A549 (cell line): ENCODE measurements around the gene NFATC4. TPM values are rescaled to one million over a fixed set of nuclear protein-coding genes. Genes with fewer than 3 reads are reported as not detected.

Experiments used
- ATAC-seq, 2 experiments: fragments of 200-7000 bp in 1 of 2; fragments of >200 bp in 1 of 2; cut with Nextera tagmentation in 1 of 2; cut with Tn5 transposase in 1 of 2; 3 replicates each; pipeline versions ENCODE4 v1.8.0 to v1.9.1; 2018 to 2020; ENCODE audit warnings: mild to moderate bottlenecking in 1 of 2, moderate library complexity in 1 of 2
- CTCF ChIA-PET: fragments of 300-600 bp; sonication (Branson Sonifier 250); formaldehyde crosslinking; extraction: SDS; loops from one replicate; lab custom pipeline; 2021; ENCODE audit warnings: antibody characterized with exemption, inconsistent platforms; lab: Yijun Ruan, JAX
- POLR2A ChIA-PET: fragments of 350-600 bp; formaldehyde crosslinking; extraction: SDS; loops from one replicate; lab custom pipeline; 2021; ENCODE audit warnings: antibody characterized with exemption, inconsistent platforms; lab: Yijun Ruan, JAX
- DNase-seq, 2 experiments: peaks; one replicate each; pipeline versions ENCODE4 v3.0.0 to v3.0.0-alpha.2; 2011 to 2016; ENCODE audit warnings: low read depth in 1 of 2, low spot score in 1 of 2
- FAIRE-seq: peaks from 2 replicates; lab custom pipeline; 2011; peaks lifted over from hg19 to GRCh38; lab: Jason Lieb, UNC
- H3K27ac ChIP-seq, 2 experiments: fragments of >200 bp; sonication (Bioruptor Twin); formaldehyde crosslinking; 3 replicates each; pipeline ENCODE4 v1.5.1; 2016 to 2017
- H3K4me1 ChIP-seq: fragments of >200 bp; sonication (Bioruptor Twin); formaldehyde crosslinking; 3 replicates; pipeline ENCODE4 v1.6.1; 2016
- H3K4me2 ChIP-seq: fragments of >200 bp; sonication (Bioruptor Twin); formaldehyde crosslinking; 3 replicates; pipeline ENCODE4 v1.6.1; 2016
- H3K4me3 ChIP-seq: fragments of >200 bp; sonication (Bioruptor Twin); formaldehyde crosslinking; 3 replicates; pipeline ENCODE4 v1.5.1; 2016
- H3K9me3 ChIP-seq: fragments of >200 bp; sonication (Bioruptor Twin); formaldehyde crosslinking; 3 replicates; pipeline ENCODE4 v1.6.1; 2016
- BHLHE40 ChIP-seq: IDR thresholded peaks from 2 replicates; pipeline ENCODE4 v1.6.1; 2012; ENCODE audit warnings: low read depth, low read length, inconsistent platforms
- CHD2 ChIP-seq: fragments of 150-350 bp; IDR thresholded peaks from 2 replicates; pipeline ENCODE4 v1.6.1; 2014; ENCODE audit warnings: low read length; ENCODE audit not compliant: partially characterized antibody
- CHD4 ChIP-seq: fragments of 200-600 bp; sonication (generic); IDR thresholded peaks from 2 replicates; pipeline ENCODE4 v1.6.1; 2016; ENCODE audit warnings: antibody characterized with exemption, mild to moderate bottlenecking, borderline replicate concordance
- EHMT2 ChIP-seq: fragments of 200-600 bp; sonication (generic); IDR thresholded peaks from 2 replicates; pipeline ENCODE4 v1.6.1; 2016; ENCODE audit warnings: antibody characterized with exemption, low read depth, mild to moderate bottlenecking, moderate library complexity
- EP300 ChIP-seq, 2 experiments: fragments of >200 bp; sonication (Bioruptor Twin); formaldehyde crosslinking; IDR thresholded peaks; 2 replicates in 1 of 2; 3 replicates in 1 of 2; pipeline ENCODE4 v1.6.1; 2016 to 2017
- GATA3 ChIP-seq: IDR thresholded peaks from 2 replicates; pipeline ENCODE4 v1.6.1; 2012; ENCODE audit warnings: borderline replicate concordance
- HEYL ChIP-seq: fragments of 250-450 bp; sonication (Bioruptor Pico); IDR thresholded peaks from 2 replicates; pipeline ENCODE4 v1.8.0; 2021; ENCODE audit warnings: mild to moderate bottlenecking, moderate library complexity
- JUN ChIP-seq, 2 experiments: fragments of >200 bp; sonication (Bioruptor Twin); formaldehyde crosslinking; IDR thresholded peaks; 2 replicates in 1 of 2; 3 replicates in 1 of 2; pipeline ENCODE4 v1.6.1; 2016 to 2017
- KDM5A ChIP-seq: fragments of 200-600 bp; sonication (generic); IDR thresholded peaks from 2 replicates; pipeline ENCODE4 v1.6.1; 2016; ENCODE audit warnings: antibody characterized with exemption, mild to moderate bottlenecking
- MAZ ChIP-seq: fragments of 150-350 bp; IDR thresholded peaks from 2 replicates; pipeline ENCODE4 v1.6.1; 2014; ENCODE audit warnings: antibody characterized with exemption, low read depth, low read length, borderline replicate concordance
- MYC ChIP-seq: IDR thresholded peaks from 2 replicates; pipeline ENCODE4 v1.6.1; 2012; ENCODE audit warnings: mild to moderate bottlenecking, inconsistent platforms, low read length, improper control_type of control experiment, borderline replicate concordance
- PHF8 ChIP-seq: fragments of 200-600 bp; sonication (generic); IDR thresholded peaks from 2 replicates; pipeline ENCODE4 v1.6.1; 2016; ENCODE audit warnings: low read depth, mild to moderate bottlenecking, antibody characterized with exemption, moderate library complexity, borderline replicate concordance
- RAD21 ChIP-seq, 2 experiments: fragments of >200 bp in 1 of 2; sonication (Bioruptor Twin) in 1 of 2; formaldehyde crosslinking in 1 of 2; IDR thresholded peaks in 1 of 2; conservative IDR thresholded peaks in 1 of 2; 2 replicates in 1 of 2; 3 replicates in 1 of 2; pipeline ENCODE4 v1.6.1; 2012 to 2018; ENCODE audit warnings: inconsistent platforms in 1 of 2
- RARB ChIP-seq: fragments of 250-450 bp; sonication (Bioruptor Pico); IDR thresholded peaks from 2 replicates; pipeline ENCODE4 v1.8.0; 2021; ENCODE audit warnings: mild to moderate bottlenecking, moderate library complexity
- RFX5 ChIP-seq: fragments of 450-650 bp; IDR thresholded peaks from 2 replicates; pipeline ENCODE4 v1.7.1; 2014; ENCODE audit warnings: antibody characterized with exemption, mild to moderate bottlenecking, moderate library complexity
- TP53 ChIP-seq: fragments of 250-450 bp; sonication (Bioruptor Pico); IDR thresholded peaks from 2 replicates; pipeline ENCODE4 v1.5.0; 2021; ENCODE audit warnings: mild to moderate bottlenecking, moderate library complexity
- ZFP36 ChIP-seq: fragments of 450-650 bp; IDR thresholded peaks from 2 replicates; pipeline ENCODE4 v1.6.1; 2014; ENCODE audit warnings: borderline replicate concordance; ENCODE audit not compliant: partially characterized antibody
- ZNF302 ChIP-seq: fragments of 250-450 bp; sonication (Bioruptor Pico); IDR thresholded peaks from 2 replicates; pipeline ENCODE4 v1.9.0; 2021; ENCODE audit warnings: inconsistent platforms, mild to moderate bottlenecking, moderate library complexity
- ZSCAN20 ChIP-seq: fragments of 250-450 bp; sonication (Bioruptor Pico); IDR thresholded peaks from 2 replicates; pipeline ENCODE4 v1.8.0; 2022; ENCODE audit warnings: mild to moderate bottlenecking, moderate library complexity
- WGBS: methylation state at CpG from one replicate; pipeline ENCODE4 v1.1.6; 2017; ENCODE audit errors: missing lambda C conversion rate; 5-methylcytosine and 5-hydroxymethylcytosine counted together
- polyA plus RNA-seq, 4 experiments: library from polyadenylated mRNA; depleted of rRNA in 3 of 4; stranded (reverse); fragments of >200 nt; fragmentation: RNase III in 1 of 4; extraction: RNeasy Plus Mini Kit Qiagen cat#74134 plus additional on column Dnase treatment in 1 of 4; gene quantifications; 2 replicates in 3 of 4; 3 replicates in 1 of 4; pipeline ENCODE4 v1.2.3, GENCODE V29; 2011 to 2017
- TF ChIP-seq, protein P1 (sequence below): fragments of >200 bp; sonication (Bioruptor Twin); formaldehyde crosslinking; IDR thresholded peaks from 3 replicates; pipeline ENCODE4 v1.5.1; 2016
- TF ChIP-seq, protein P2 (sequence below): fragments of 200-600 bp; sonication (generic); IDR thresholded peaks from 2 replicates; pipeline ENCODE4 v1.6.1; 2016; ENCODE audit warnings: antibody characterized with exemption, mild to moderate bottlenecking, moderate library complexity
- TF ChIP-seq, protein P3 (sequence below): fragments of 450-650 bp; IDR thresholded peaks from 2 replicates; pipeline ENCODE4 v1.6.1; 2014; ENCODE audit warnings: antibody characterized with exemption

Gene NFATC4
- polyA plus RNA-seq, 2 of the 4 experiments (the other 2 are of a cell fraction): 0.04 to 0.32 TPM

DNA sequence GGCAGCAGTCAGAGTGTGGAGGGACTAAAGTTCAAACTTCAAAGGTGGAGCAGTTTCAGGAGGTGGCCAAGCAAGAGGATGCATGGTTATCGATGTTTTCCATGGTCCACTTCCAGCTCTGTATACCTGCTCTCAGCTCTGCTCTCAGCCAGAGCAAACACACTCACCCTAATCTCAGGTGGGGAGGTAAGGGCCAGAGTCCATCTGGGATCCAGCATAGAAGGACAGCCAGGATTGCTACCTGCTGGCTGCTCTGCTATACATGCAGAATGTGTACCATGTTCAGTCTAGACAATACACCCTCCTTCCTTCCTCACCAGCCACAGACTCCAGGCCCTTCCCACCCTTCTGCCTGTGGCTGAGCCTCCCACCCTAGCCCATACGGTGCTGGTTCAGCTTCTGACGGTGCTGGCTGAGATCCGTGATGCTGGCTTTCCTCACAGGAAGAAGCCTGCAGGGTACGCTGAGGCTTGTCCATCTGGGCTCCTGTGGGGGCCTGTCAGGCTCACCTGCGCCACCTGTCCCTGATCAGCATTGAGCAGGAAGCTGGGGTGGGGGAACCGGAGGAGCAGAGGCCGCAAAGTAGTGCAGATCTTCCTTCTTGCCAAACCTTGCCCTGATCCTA is 59.0 kb downstream of the NFATC4 start:
- TF ChIP-seq EHMT2 (no peak), MYC (no peak), GATA3 (no peak), TP53 (no peak), CHD2 (no peak), RFX5 (no peak), ZFP36 (no peak), ZSCAN20 (CRISPR knock-in tag) (no peak), BHLHE40 (no peak), ZNF302 (no peak), RAD21 (conservative IDR thresholded peaks at IDR 0.05 in 1 of 2, IDR thresholded peaks at IDR 0.05 in 1 of 2) (no peak)
- TF ChIP-seq, protein P1, sequence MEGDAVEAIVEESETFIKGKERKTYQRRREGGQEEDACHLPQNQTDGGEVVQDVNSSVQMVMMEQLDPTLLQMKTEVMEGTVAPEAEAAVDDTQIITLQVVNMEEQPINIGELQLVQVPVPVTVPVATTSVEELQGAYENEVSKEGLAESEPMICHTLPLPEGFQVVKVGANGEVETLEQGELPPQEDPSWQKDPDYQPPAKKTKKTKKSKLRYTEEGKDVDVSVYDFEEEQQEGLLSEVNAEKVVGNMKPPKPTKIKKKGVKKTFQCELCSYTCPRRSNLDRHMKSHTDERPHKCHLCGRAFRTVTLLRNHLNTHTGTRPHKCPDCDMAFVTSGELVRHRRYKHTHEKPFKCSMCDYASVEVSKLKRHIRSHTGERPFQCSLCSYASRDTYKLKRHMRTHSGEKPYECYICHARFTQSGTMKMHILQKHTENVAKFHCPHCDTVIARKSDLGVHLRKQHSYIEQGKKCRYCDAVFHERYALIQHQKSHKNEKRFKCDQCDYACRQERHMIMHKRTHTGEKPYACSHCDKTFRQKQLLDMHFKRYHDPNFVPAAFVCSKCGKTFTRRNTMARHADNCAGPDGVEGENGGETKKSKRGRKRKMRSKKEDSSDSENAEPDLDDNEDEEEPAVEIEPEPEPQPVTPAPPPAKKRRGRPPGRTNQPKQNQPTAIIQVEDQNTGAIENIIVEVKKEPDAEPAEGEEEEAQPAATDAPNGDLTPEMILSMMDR: no peak
- CTCF ChIA-PET: interaction anchor here (0.6 to 18.0 kb wide), 6 partner anchors 9 to 108 kb away, joined by 3 to 1142 read pairs (median 21); partner anchors contain the start of genes ADCY4, CIDEB, DHRS1 and LTB4R
- H3K4me3 ChIP-seq: no peak overlapping the region
- H3K9me3 ChIP-seq: no peaks in the 10 kb centered on the region
- POLR2A ChIA-PET: no interaction called here
- ATAC-seq (no peak), FAIRE-seq (no peak), DNase-seq (no peak)
- peaks cover 25% of the 10 kb centered on the region for H3K4me1 ChIP-seq
- H3K27ac ChIP-seq: no peak overlapping the region
- WGBS: 87% methylated on average over 8 of the region's 8 CpGs
- no peak overlapping the region for H3K4me2 ChIP-seq

DNA sequence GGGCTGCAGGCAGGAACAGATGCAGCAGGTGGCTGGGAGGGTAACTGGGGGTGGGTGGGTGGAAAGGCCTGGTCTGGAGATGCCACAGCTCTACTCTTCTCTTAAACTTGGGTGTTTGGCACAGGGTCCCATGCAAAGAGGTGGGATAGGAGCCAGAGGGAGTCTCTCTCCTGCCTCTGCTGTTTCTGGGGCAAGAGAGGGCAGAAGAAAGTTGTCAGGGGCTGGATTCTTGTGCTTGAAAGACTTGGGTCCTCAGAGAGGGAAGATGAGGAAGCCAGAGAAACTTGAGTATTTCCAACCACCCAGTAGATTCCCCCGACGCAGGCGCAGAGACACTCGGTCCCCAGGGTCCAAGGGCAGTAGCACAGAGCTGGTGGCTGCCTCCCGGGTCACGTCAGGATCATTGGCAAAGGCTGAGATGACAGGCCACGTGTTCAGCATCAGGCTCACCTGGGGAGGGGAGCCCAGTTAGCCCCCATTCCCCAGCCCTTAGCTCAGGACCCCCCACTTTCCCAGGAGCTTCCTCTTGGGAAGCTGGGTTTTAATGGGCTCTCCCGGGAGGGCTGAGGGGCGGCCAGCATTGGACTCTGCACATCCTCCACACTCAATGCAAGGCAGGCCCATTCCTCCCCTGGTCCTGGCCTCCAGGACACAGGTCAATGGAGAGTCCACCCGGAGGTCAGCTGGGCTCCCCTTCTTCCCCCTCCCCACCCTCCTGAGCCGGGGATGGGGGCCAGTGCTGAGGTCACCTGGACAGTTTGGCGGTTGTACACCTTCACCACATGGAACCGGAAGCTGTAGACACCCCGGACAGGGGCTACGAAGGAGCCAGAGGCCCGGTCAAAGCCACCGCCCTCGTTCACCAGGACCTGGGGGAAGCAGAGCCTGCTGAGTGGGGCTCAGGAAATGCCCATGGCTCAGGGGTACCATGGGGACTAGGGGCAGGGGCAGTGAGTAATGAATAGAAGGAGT is 59.8 kb downstream of the NFATC4 start:
- FAIRE-seq: no peak
- POLR2A ChIA-PET: no interaction called here

More for the DNA sequence above, 59.8 kb downstream of the NFATC4 start:
- TF ChIP-seq EP300 (IDR thresholded peaks at IDR 0.05): no peak
- TF ChIP-seq PHF8: no peak
- no peak for TF ChIP-seq JUN (IDR thresholded peaks at IDR 0.05)
- no peak for TF ChIP-seq MAZ
- TF ChIP-seq RARB: no peak
- TF ChIP-seq KDM5A: no peak
- TF ChIP-seq HEYL (CRISPR knock-in tag): no peak
- TF ChIP-seq CHD4: no peak
- TF ChIP-seq, protein P2, sequence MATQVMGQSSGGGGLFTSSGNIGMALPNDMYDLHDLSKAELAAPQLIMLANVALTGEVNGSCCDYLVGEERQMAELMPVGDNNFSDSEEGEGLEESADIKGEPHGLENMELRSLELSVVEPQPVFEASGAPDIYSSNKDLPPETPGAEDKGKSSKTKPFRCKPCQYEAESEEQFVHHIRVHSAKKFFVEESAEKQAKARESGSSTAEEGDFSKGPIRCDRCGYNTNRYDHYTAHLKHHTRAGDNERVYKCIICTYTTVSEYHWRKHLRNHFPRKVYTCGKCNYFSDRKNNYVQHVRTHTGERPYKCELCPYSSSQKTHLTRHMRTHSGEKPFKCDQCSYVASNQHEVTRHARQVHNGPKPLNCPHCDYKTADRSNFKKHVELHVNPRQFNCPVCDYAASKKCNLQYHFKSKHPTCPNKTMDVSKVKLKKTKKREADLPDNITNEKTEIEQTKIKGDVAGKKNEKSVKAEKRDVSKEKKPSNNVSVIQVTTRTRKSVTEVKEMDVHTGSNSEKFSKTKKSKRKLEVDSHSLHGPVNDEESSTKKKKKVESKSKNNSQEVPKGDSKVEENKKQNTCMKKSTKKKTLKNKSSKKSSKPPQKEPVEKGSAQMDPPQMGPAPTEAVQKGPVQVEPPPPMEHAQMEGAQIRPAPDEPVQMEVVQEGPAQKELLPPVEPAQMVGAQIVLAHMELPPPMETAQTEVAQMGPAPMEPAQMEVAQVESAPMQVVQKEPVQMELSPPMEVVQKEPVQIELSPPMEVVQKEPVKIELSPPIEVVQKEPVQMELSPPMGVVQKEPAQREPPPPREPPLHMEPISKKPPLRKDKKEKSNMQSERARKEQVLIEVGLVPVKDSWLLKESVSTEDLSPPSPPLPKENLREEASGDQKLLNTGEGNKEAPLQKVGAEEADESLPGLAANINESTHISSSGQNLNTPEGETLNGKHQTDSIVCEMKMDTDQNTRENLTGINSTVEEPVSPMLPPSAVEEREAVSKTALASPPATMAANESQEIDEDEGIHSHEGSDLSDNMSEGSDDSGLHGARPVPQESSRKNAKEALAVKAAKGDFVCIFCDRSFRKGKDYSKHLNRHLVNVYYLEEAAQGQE: no peak
- TF ChIP-seq, protein P1: no peak
- no peak for TF ChIP-seq BHLHE40
- TF ChIP-seq, protein P3, sequence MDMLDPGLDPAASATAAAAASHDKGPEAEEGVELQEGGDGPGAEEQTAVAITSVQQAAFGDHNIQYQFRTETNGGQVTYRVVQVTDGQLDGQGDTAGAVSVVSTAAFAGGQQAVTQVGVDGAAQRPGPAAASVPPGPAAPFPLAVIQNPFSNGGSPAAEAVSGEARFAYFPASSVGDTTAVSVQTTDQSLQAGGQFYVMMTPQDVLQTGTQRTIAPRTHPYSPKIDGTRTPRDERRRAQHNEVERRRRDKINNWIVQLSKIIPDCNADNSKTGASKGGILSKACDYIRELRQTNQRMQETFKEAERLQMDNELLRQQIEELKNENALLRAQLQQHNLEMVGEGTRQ: no peak
- no peaks in the 10 kb centered on the region for H3K9me3 ChIP-seq
- H3K4me2 ChIP-seq: no peak overlapping the region
- no peak for ATAC-seq
- no peak overlapping the region for H3K4me3 ChIP-seq
- CTCF ChIA-PET: interaction anchor here (0.6 to 18.0 kb wide), 6 partner anchors 8 to 108 kb away, joined by 3 to 1142 read pairs (median 21); partner anchors contain the start of genes ADCY4, CIDEB, DHRS1 and LTB4R
- no peak for DNase-seq
- WGBS: 93% methylated on average over 12 of the region's 18 CpGs
- H3K4me1 ChIP-seq: peaks cover 25% of the 10 kb centered on the region
- no peak overlapping the region for H3K27ac ChIP-seq
